Mammary epithelial cell (primary cell): Measurements from ENCODE around the gene WBP2.

ENCODE experiments used
- EZH2 ChIP-seq: IDR thresholded peaks from 2 replicates; pipeline ENCODE4 v1.6.1; 2012; ENCODE audit warnings: low read length, inconsistent platforms, borderline replicate concordance
- TF ChIP-seq, protein P1 (sequence below), 2 donors: IDR thresholded peaks in 1 of 2; conservative IDR thresholded peaks in 1 of 2; 2 replicates each; pipeline ENCODE4 v1.5.1; 2011 to 2012; ENCODE audit warnings: inconsistent platforms in 2 of 2, low read length in 2 of 2, mild to moderate bottlenecking in 2 of 2, control low read depth in 1 of 2, low read depth in 1 of 2; ENCODE audit not compliant: insufficient read depth in 1 of 2; ENCODE audit errors: extremely low read depth in 1 of 2

DNA sequence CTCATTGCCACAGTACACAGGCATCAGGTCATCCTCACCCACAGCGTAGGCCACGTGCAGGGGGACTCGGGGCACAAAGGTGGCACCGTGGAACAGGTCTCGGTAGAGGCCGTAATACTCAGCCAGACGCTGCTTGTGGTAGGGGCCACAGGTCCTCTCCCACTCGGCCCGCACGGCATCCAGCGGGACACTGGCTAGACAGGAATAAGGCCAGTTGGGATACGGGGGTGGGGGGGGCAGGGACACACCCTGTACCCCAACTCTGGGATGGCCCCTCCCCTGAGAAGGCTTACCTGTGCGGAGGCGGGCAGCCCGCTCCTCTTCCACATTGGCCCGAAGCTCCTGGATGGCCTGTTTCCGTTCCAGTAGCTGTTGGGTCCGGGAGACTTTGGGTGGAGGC is 46.6 kb upstream of the WBP2 start:
- TF ChIP-seq, protein P1, sequence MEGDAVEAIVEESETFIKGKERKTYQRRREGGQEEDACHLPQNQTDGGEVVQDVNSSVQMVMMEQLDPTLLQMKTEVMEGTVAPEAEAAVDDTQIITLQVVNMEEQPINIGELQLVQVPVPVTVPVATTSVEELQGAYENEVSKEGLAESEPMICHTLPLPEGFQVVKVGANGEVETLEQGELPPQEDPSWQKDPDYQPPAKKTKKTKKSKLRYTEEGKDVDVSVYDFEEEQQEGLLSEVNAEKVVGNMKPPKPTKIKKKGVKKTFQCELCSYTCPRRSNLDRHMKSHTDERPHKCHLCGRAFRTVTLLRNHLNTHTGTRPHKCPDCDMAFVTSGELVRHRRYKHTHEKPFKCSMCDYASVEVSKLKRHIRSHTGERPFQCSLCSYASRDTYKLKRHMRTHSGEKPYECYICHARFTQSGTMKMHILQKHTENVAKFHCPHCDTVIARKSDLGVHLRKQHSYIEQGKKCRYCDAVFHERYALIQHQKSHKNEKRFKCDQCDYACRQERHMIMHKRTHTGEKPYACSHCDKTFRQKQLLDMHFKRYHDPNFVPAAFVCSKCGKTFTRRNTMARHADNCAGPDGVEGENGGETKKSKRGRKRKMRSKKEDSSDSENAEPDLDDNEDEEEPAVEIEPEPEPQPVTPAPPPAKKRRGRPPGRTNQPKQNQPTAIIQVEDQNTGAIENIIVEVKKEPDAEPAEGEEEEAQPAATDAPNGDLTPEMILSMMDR (conservative IDR thresholded peaks at IDR 0.05 in 1 of 2, IDR thresholded peaks at IDR 0.05 in 1 of 2; ENCODE audit: extremely low read depth in 1 of 2, insufficient read depth in 1 of 2, low read depth in 1 of 2, low read length in 2 of 2): no peak
- no peak for TF ChIP-seq EZH2
